ENCODE data around the gene TLR4. TPM values are rescaled to one million over a fixed set of nuclear protein-coding genes. Genes with fewer than 3 reads are reported as not detected.

Gene TLR4
- 12.6 TPM for total RNA-seq

GRCh38 chr9:117704024-117704575, at the start of gene TLR4:
Gene TLR4, plus strand, starts transcription at chr9:117704403. Its CDS starts 70 bp downstream, at chr9:117704473.

Data from camera-type eye (tissue), 1 donor.